Measurements from ENCODE around the gene BRS3. TPM values are rescaled to one million over a fixed set of nuclear protein-coding genes. Genes with fewer than 3 reads are reported as not detected.
A peak's percentile ranks its signal among the peaks of the same experiment; 100 is the strongest.

Gene BRS3
- total and polyA plus RNA-seq, 7 donors, result 0.08 to 0.09 TPM; not detected in 5

DNA sequence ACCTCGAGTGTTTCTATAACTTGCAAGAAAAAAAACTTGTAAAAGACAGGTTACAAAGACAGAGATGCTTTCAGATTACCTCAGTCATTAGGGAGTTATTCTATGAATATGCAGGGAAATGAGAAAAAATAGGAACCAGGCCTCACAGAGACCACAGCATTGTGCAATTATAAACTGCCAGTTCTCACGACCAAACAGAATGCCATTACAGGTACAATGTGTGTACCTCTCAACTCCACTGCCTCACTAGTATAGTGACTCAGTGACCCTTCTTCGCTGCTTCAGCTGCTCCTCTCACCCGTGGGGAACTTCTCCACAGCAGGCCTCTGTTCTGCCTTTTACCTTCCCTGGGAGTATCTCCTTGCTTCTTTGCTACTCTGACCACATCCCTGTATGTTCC, 7.3 kb downstream of the BRS3 start:
- H3K36me3 ChIP-seq (ENCODE audit: insufficient read depth in 1 of 2, low read depth in 1 of 2), result peaks cover 0 to 6% of the 10 kb centered on the region in 2 donors
- peaks cover 0 to 7% (median 0%) of the 10 kb centered on the region in 3 donors for H3K27me3 ChIP-seq (ENCODE audit: insufficient read depth in 3 of 3, low read length in 2 of 3)
- intact Hi-C loops (cut with DNase I), result loop anchor here in 1 of 2 donors (5.0 kb wide), 1 partner anchor 328 kb away; no protein-coding TSS in a partner anchor
- peaks cover 6% of the 10 kb centered on the region for H3K4me1 ChIP-seq
- TF ChIP-seq, protein P1, sequence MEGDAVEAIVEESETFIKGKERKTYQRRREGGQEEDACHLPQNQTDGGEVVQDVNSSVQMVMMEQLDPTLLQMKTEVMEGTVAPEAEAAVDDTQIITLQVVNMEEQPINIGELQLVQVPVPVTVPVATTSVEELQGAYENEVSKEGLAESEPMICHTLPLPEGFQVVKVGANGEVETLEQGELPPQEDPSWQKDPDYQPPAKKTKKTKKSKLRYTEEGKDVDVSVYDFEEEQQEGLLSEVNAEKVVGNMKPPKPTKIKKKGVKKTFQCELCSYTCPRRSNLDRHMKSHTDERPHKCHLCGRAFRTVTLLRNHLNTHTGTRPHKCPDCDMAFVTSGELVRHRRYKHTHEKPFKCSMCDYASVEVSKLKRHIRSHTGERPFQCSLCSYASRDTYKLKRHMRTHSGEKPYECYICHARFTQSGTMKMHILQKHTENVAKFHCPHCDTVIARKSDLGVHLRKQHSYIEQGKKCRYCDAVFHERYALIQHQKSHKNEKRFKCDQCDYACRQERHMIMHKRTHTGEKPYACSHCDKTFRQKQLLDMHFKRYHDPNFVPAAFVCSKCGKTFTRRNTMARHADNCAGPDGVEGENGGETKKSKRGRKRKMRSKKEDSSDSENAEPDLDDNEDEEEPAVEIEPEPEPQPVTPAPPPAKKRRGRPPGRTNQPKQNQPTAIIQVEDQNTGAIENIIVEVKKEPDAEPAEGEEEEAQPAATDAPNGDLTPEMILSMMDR (IDR thresholded peaks at IDR 0.05), result no peak
- no peak overlapping the region for H3K4me3 ChIP-seq
- H3K9me3 ChIP-seq, result no peaks in the 10 kb centered on the region
- H3K27ac ChIP-seq, result peak overlapping the region; percentile 90
- DNase-seq, result no peak
- WGBS, 3 donors, result 75 to 80% (median 76%) methylated on average over 4 of the region's 4 CpGs
- ATAC-seq, result no peak

DNA sequence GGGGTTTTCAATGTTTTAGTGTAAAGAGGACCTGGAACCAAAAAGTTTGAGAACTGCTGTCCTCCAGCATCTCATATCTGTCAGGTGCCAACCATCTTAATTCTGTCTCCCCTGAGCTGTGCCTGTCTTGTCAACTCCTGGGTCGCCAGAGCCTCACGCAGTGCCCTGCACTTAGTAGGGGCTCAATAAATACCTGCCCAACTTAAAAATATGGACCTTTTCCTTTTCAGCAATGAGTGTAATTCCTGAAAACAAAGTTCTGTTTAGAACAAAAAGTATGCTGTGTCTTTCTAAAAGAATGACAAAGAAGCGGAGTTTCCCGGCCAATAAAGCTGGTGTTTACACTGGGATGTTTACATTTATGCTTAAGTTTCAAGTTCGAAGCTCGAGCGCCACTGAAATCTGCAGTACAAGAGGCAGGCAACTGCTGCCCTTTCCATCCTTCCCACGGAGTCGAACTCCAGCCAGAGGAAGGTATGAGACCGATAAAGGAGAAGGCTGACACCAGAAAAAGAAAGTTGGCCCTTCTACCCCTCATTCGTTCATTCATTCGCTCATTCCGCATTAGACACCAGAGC, 8.5 kb downstream of the BRS3 start:
- TF ChIP-seq, protein P1 (IDR thresholded peaks at IDR 0.05), result no peak
- peak overlapping the region; percentile 90 for H3K27ac ChIP-seq
- peaks cover 0 to 18% of the 10 kb centered on the region in 2 donors for H3K36me3 ChIP-seq (ENCODE audit: insufficient read depth in 1 of 2, low read depth in 1 of 2)

DNA sequence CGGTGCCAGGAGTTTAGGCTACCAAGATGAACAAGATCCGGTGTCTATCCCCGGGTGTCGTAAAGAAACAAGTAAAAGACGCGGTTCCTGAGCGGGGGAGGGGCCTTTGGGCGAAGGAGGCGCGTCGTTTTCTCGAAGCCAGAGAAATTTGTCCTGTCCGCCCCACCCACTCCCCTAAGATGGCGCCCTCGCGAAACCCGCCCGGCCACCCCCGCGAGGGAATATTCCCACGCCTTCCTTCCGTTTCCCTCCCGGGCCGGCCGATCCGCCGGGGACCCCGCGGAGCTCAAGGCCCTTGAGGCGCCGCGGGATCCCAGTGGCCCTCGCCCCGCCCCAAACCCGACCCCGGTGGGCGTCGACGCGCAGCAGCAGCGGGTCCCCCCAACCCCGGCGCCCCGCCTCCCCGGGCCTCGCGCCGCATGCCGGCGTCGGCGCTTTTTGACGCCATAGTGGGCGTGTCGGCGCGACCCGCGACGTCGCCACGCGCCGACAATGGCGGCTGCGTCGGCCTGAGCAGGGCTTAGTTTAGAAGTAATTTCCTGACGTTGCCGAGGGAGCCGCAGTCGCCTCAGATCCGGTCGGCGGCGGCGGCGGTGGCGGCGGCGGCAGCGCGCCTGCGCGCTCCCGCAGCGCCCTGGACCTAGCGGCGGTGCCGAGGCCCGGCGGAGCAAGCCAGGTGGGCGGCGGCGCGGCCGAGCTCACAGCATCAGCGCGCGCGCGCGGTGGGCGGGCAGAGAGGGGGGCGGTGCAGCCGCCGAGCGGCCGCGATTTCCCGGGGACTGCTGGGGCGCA, 9.2 kb downstream of the BRS3 start:
- 0 to 40% (median 0%) methylated on average over 9 to 109 of the region's 111 CpGs for WGBS, 3 donors
- peak; percentile 84 to 91 for DNase-seq
- intact Hi-C loops (cut with DNase I), result loop anchor here in 1 of 2 donors (5.0 kb wide), 1 partner anchor 330 kb away; no protein-coding TSS in a partner anchor
- H3K27me3 ChIP-seq (ENCODE audit: insufficient read depth in 3 of 3, low read length in 2 of 3), result peaks cover 0 to 6% (median 0%) of the 10 kb centered on the region in 3 donors
- TF ChIP-seq, protein P1 (IDR thresholded peaks at IDR 0.05), result no peak
- H3K36me3 ChIP-seq (ENCODE audit: insufficient read depth in 1 of 2, low read depth in 1 of 2), result peaks cover 0 to 24% of the 10 kb centered on the region in 2 donors
- peak overlapping the region; percentile 75 for H3K4me3 ChIP-seq
- H3K27ac ChIP-seq, result peak overlapping the region; percentile 90
- H3K4me1 ChIP-seq, result peaks cover 6% of the 10 kb centered on the region
- peak; percentile 91 to 94 (median 92) for ATAC-seq
- H3K9me3 ChIP-seq, result no peaks in the 10 kb centered on the region

More for the DNA sequence above, 8.5 kb downstream of the BRS3 start:
- H3K4me3 ChIP-seq, result peak overlapping the region; percentile 75
- ATAC-seq, result no peak
- peaks cover 6% of the 10 kb centered on the region for H3K4me1 ChIP-seq
- peaks cover 0 to 7% (median 0%) of the 10 kb centered on the region in 3 donors for H3K27me3 ChIP-seq (ENCODE audit: insufficient read depth in 3 of 3, low read length in 2 of 3)
- WGBS, 3 donors, result 2 to 38% (median 2%) methylated on average over 13 of the region's 13 CpGs
- DNase-seq, result no peak
- H3K9me3 ChIP-seq, result no peaks in the 10 kb centered on the region
- intact Hi-C loops (cut with DNase I), result loop anchor here in 1 of 2 donors (5.0 kb wide), 1 partner anchor 329 kb away; no protein-coding TSS in a partner anchor

DNA sequence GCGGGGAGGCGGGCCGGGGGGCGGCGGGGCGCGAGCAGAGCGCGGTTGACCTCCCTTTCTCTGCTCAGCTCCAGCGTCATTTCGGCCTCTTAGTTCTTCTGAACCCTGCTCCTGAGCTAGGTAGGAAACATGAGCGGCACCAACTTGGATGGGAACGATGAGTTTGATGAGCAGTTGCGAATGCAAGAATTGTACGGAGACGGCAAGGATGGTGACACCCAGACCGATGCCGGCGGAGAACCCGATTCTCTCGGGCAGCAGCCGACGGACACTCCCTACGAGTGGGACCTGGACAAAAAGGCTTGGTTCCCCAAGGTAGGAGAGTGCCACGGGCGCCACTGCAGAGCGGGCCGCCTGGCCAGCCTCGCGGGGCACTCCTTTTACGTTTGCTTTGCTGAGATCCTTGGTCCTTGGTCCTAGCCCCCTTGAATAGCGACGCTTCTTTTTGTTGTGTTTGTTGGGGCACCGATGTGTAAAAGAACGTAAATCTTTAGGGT, 9.9 kb downstream of the BRS3 start, which contains the start of gene HTATSF1:
HTATSF1 (plus strand) TSS at position 37 of the 497 bp plus-strand sequence; CDS start at position 130, 93 bp downstream.
- ATAC-seq, result peak in 1 of 4 donors; percentile 2

More for the DNA sequence above, 9.9 kb downstream of the BRS3 start, which contains the start of gene HTATSF1:
- peak within 1 kb of the TSS; percentile 90 for H3K27ac ChIP-seq
- WGBS, 3 donors, result 0 to 49% (median 0%) methylated on average over 22 to 35 of the region's 35 CpGs
- intact Hi-C loops (cut with DNase I), result loop anchor here in 1 of 2 donors (5.0 kb wide), 1 partner anchor 330 kb away; no protein-coding TSS in a partner anchor
- H3K9me3 ChIP-seq, result no peaks in the 10 kb centered on the region
- peaks cover 0 to 31% of the 10 kb centered on the region in 2 donors for H3K36me3 ChIP-seq (ENCODE audit: insufficient read depth in 1 of 2, low read depth in 1 of 2)
- DNase-seq, result peak in 1 of 2 donors; percentile 51
- peaks cover 6% of the 10 kb centered on the region for H3K4me1 ChIP-seq
- H3K27me3 ChIP-seq (ENCODE audit: insufficient read depth in 3 of 3, low read length in 2 of 3), result no peaks in the 10 kb centered on the region
- TF ChIP-seq, protein P1 (IDR thresholded peaks at IDR 0.05), result no peak
- peak within 1 kb of the TSS; percentile 75 for H3K4me3 ChIP-seq
